LNCAP (cell line): ENCODE measurements around the gene BCAP29.

Experiments used
- CTCF ChIP-seq: fragments of 450-650 bp; IDR thresholded peaks from 2 replicates; pipeline ENCODE4 v1.5.1; 2017; ENCODE audit warnings: mild to moderate bottlenecking

Gene BCAP29

GRCh38 chr7:107663196-107663595, 83.2 kb downstream of the BCAP29 start:
- no peak for TF ChIP-seq CTCF

GRCh38 chr7:107666790-107667189, 86.7 kb downstream of the BCAP29 start:
- no peak for TF ChIP-seq CTCF

GRCh38 chr7:107667341-107667740, 87.3 kb downstream of the BCAP29 start:
- no peak for TF ChIP-seq CTCF

GRCh38 chr7:107668296-107668695, 88.2 kb downstream of the BCAP29 start:
- TF ChIP-seq CTCF = no peak
